GM19463 (cell line): ENCODE data around the gene LPGAT1.

Experiments
- ATAC-seq: cut with Tn5 transposase; IDR thresholded peaks from one replicate; pipeline ENCODE4 v1.9.1; 2021; ENCODE audit warnings: mild to moderate bottlenecking, moderate library complexity; ENCODE audit not compliant: unreplicated experiment

LPGAT1 gene

GRCh38 chr1:211829343-211830054 lies 1.1 kb downstream of the LPGAT1 start:
- ATAC-seq, result no peak

GRCh38 chr1:211828584-211829342 lies 1.8 kb downstream of the LPGAT1 start:
- no peak for ATAC-seq

GRCh38 chr1:211827051-211827450 lies 3.5 kb downstream of the LPGAT1 start:
- ATAC-seq, result no peak

- ATAC-seq, result no peak
Observed at GRCh38 chr1:211825980-211826379, 4.6 kb downstream of the LPGAT1 start.

GRCh38 chr1:211822677-211823407 lies 7.7 kb downstream of the LPGAT1 start:
- ATAC-seq, result no peak

GRCh38 chr1:211816586-211816985 lies 14.0 kb downstream of the LPGAT1 start:
- no peak for ATAC-seq

GRCh38 chr1:211814313-211814712 lies 16.2 kb downstream of the LPGAT1 start:
- no peak for ATAC-seq

GRCh38 chr1:211813590-211813989 lies 17.0 kb downstream of the LPGAT1 start:
- ATAC-seq, result no peak

- ATAC-seq, result no peak
Observed at GRCh38 chr1:211812584-211812983, 18.0 kb downstream of the LPGAT1 start.

- no peak for ATAC-seq
Observed at GRCh38 chr1:211811848-211812247, 18.7 kb downstream of the LPGAT1 start.

GRCh38 chr1:211811126-211811525 lies 19.4 kb downstream of the LPGAT1 start:
- no peak for ATAC-seq

- ATAC-seq, result no peak
Observed at GRCh38 chr1:211808475-211808874, 22.1 kb downstream of the LPGAT1 start.

GRCh38 chr1:211804915-211805314 lies 25.6 kb downstream of the LPGAT1 start:
- ATAC-seq, result no peak

- ATAC-seq, result no peak
Observed at GRCh38 chr1:211800925-211801607, 29.5 kb downstream of the LPGAT1 start.

GRCh38 chr1:211797994-211798393 lies 32.6 kb downstream of the LPGAT1 start:
- no peak for ATAC-seq

- ATAC-seq, result no peak
Observed at GRCh38 chr1:211791979-211792378, 38.6 kb downstream of the LPGAT1 start.

- ATAC-seq, result no peak
Observed at GRCh38 chr1:211789641-211790464, 40.7 kb downstream of the LPGAT1 start.

GRCh38 chr1:211788626-211789025 lies 41.9 kb downstream of the LPGAT1 start:
- no peak for ATAC-seq

GRCh38 chr1:211783897-211784296 lies 46.7 kb downstream of the LPGAT1 start:
- no peak for ATAC-seq

GRCh38 chr1:211783266-211783665 lies 47.3 kb downstream of the LPGAT1 start:
- ATAC-seq, result no peak
